ENCODE data around the gene CHAMP1. TPM values are rescaled to one million over a fixed set of nuclear protein-coding genes. Genes with fewer than 3 reads are reported as not detected.

Gene CHAMP1
- total and polyA plus RNA-seq, 2 donors (not counting 3 experiments of a cell fraction or from before 2014, with no cell fraction given) = 19.2 to 24.1 TPM

DNA sequence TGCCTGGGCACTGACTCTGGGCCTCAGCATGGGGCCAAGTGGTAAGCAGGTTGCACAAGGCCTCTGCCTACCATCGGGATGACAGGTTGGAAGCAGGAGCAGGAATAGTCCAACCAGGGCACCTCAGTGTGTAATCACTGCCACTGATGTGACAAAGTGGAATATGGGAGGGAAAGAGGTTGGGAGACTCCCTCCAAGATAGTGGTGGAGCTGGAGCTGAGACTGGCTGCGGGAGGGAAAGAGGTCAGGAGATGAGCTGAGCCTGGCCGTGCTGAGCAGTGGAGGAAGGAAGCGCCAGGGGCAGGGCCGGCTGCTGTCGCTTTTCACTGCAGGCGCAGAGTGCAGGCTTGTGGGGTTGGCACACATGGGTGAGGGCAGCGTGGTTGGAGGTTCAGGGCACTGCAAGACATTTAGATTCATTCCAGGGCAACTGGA, 26.1 kb upstream of the CHAMP1 start:
- BruUV-seq (replicated peaks) = no TSS peak
- CTCF ChIA-PET = no interaction called here
- POLR2A ChIA-PET = no interaction called here

More for the DNA sequence above, 26.1 kb upstream of the CHAMP1 start:
- Histone ChIP-seq H3K36me3 (ENCODE audit: control insufficient read depth in 2 of 2, extremely low read depth in 1 of 2, insufficient read depth in 2 of 2, low read length in 2 of 2) (peaks cover 11 to 19% of the 10 kb centered on the region in 2 experiments), H3K4me1 (ENCODE audit: control insufficient read depth, extremely low read depth, insufficient read depth, low read length) (peaks cover 3% of the 10 kb centered on the region), H3K9me3 (replicated peaks; ENCODE audit: control insufficient read depth, insufficient read depth, low read length) (no peaks in the 10 kb centered on the region), H3K9ac (replicated peaks; ENCODE audit: extremely low read depth, insufficient read depth, low read length) (no peak overlapping the region), H2AFZ (ENCODE audit: low read depth, low read length) (no peak overlapping the region), H3K9me1 (replicated peaks; ENCODE audit: control insufficient read depth, extremely low read depth, insufficient read depth, low read length) (no peaks in the 10 kb centered on the region), H3K79me2 (ENCODE audit: control insufficient read depth, insufficient read depth, low read length) (peaks cover 21% of the 10 kb centered on the region), H3K4me2 (ENCODE audit: insufficient read depth, low read length) (no peak overlapping the region), H3K27ac (ENCODE audit: insufficient read depth, low read depth, low read length) (no peak overlapping the region), H3K27me3 (ENCODE audit: control insufficient read depth in 2 of 2, insufficient read depth in 2 of 2, low read length in 2 of 2) (no peaks in the 10 kb centered on the region), H3K4me3 (replicated peaks in 1 of 3; ENCODE audit: insufficient read depth in 1 of 3, low read depth in 1 of 3, low read length in 3 of 3) (no peak overlapping the region), H4K20me1 (replicated peaks; ENCODE audit: control insufficient read depth, extremely low read depth, insufficient read depth, low read length) (no peaks in the 10 kb centered on the region)
- DNase-seq (ENCODE audit: low read depth, low spot score) (no peak), FAIRE-seq (no peak)
- dilution Hi-C loops (cut with MboI; ENCODE audit: extremely low pct_ligation_motif_present, low sequenced_read_pairs) = no loop called here
- TF ChIP-seq POLR2A (IDR thresholded peaks at IDR 0.05; ENCODE audit: low read depth, low read length) (no peak), EZH2 (IDR thresholded peaks at IDR 0.05; ENCODE audit: borderline replicate concordance, low read depth, low read length, severe bottlenecking) (no peak), MYC (IDR thresholded peaks at IDR 0.05; ENCODE audit: low read depth, low read length) (no peak), JUN (IDR thresholded peaks at IDR 0.05; ENCODE audit: borderline replicate concordance, insufficient read depth, insufficient read length, low read depth) (no peak), GATA2 (IDR thresholded peaks at IDR 0.05; ENCODE audit: insufficient read depth, insufficient read length, low read depth, low read length) (no peak), POLR2AphosphoS5 (IDR thresholded peaks at IDR 0.05; ENCODE audit: insufficient read depth, low read depth, low read length) (no peak), FOS (IDR thresholded peaks at IDR 0.05; ENCODE audit: borderline replicate concordance, insufficient read depth, low read length) (no peak)
- TF ChIP-seq, protein P1, sequence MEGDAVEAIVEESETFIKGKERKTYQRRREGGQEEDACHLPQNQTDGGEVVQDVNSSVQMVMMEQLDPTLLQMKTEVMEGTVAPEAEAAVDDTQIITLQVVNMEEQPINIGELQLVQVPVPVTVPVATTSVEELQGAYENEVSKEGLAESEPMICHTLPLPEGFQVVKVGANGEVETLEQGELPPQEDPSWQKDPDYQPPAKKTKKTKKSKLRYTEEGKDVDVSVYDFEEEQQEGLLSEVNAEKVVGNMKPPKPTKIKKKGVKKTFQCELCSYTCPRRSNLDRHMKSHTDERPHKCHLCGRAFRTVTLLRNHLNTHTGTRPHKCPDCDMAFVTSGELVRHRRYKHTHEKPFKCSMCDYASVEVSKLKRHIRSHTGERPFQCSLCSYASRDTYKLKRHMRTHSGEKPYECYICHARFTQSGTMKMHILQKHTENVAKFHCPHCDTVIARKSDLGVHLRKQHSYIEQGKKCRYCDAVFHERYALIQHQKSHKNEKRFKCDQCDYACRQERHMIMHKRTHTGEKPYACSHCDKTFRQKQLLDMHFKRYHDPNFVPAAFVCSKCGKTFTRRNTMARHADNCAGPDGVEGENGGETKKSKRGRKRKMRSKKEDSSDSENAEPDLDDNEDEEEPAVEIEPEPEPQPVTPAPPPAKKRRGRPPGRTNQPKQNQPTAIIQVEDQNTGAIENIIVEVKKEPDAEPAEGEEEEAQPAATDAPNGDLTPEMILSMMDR (IDR thresholded peaks at IDR 0.05; ENCODE audit: extremely low read depth in 1 of 2, insufficient read depth in 1 of 2, low read depth in 1 of 2, low read length in 2 of 2) = no peak
- TF ChIP-seq, protein P2, sequence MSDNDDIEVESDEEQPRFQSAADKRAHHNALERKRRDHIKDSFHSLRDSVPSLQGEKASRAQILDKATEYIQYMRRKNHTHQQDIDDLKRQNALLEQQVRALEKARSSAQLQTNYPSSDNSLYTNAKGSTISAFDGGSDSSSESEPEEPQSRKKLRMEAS (IDR thresholded peaks at IDR 0.05; ENCODE audit: insufficient read depth, insufficient read length) = no peak
- intact Hi-C loops (cut with micrococcal nuclease) = no loop called here

Data from endothelial cell of umbilical vein (primary cell).